Calu3 (cell line): Measurements from ENCODE around the gene SIRPD. TPM values are rescaled to one million over a fixed set of nuclear protein-coding genes. Genes with fewer than 3 reads are reported as not detected.
A peak's percentile ranks its signal among the peaks of the same experiment; 100 is the strongest.
"Not testable (repeated sequence)": the region's sequence is repeated elsewhere in the genome, so short reads cannot be mapped to it uniquely, and the experiment has no call there.

Experiments used
- BruUV-seq: library from RNA; stranded (reverse); fragments of 400-500 nt; replicated peaks from 2 replicates; lab custom pipeline; 2021; lab: Mats Ljungman, UMichigan
- CTCF ChIA-PET: fragments of 300-600 bp; sonication (Branson Sonifier 250); formaldehyde crosslinking; loops from one replicate; lab custom pipeline; 2022; ENCODE audit warnings: antibody characterized with exemption; lab: Charles Lee
- DNase-seq: peaks from one replicate; pipeline ENCODE4 v3.0.0; 2022
- H3K27ac Mint-ChIP-seq: one replicate; pipeline ENCODE4 v1.8.0; 2022; ENCODE audit warnings: mixed read lengths; ENCODE audit not compliant: unreplicated experiment
- H3K27me3 Mint-ChIP-seq: one replicate; pipeline ENCODE4 v1.8.0; 2022; ENCODE audit warnings: mixed read lengths; ENCODE audit not compliant: unreplicated experiment
- H3K36me3 Mint-ChIP-seq: one replicate; pipeline ENCODE4 v1.8.0; 2022; ENCODE audit warnings: mild to moderate bottlenecking, moderate library complexity, mixed read lengths; ENCODE audit not compliant: insufficient read depth, unreplicated experiment
- H3K4me1 Mint-ChIP-seq: one replicate; pipeline ENCODE4 v1.8.0; 2022; ENCODE audit warnings: mild to moderate bottlenecking, low read depth, mixed read lengths; ENCODE audit not compliant: unreplicated experiment
- H3K4me3 Mint-ChIP-seq: one replicate; pipeline ENCODE4 v1.8.0; 2022; ENCODE audit warnings: mild to moderate bottlenecking, low read depth, moderate library complexity, mixed read lengths; ENCODE audit not compliant: unreplicated experiment
- H3K9me3 Mint-ChIP-seq: one replicate; pipeline ENCODE4 v1.8.0; 2022; ENCODE audit warnings: low read depth, mixed read lengths; ENCODE audit not compliant: unreplicated experiment
- intact Hi-C: fragments of 100-400 bp; cut with micrococcal nuclease; formaldehyde crosslinking; loops from one replicate; pipeline ENCODE4 v1.10.0; 2022; ENCODE audit not compliant: unreplicated experiment
- total RNA-seq: library from RNA; stranded (reverse); gene quantifications from 2 replicates; pipeline ENCODE4 v1.2.3, GENCODE V29; 2022
- TF ChIP-seq, protein P1 (sequence below): fragments of 200-600 bp; IDR thresholded peaks from one replicate; pipeline ENCODE4 v1.8.0; 2022; ENCODE audit warnings: antibody characterized with exemption; ENCODE audit not compliant: unreplicated experiment

The SIRPD gene
- total RNA-seq, 1 experiment from 2014 or later = not detected

DNA sequence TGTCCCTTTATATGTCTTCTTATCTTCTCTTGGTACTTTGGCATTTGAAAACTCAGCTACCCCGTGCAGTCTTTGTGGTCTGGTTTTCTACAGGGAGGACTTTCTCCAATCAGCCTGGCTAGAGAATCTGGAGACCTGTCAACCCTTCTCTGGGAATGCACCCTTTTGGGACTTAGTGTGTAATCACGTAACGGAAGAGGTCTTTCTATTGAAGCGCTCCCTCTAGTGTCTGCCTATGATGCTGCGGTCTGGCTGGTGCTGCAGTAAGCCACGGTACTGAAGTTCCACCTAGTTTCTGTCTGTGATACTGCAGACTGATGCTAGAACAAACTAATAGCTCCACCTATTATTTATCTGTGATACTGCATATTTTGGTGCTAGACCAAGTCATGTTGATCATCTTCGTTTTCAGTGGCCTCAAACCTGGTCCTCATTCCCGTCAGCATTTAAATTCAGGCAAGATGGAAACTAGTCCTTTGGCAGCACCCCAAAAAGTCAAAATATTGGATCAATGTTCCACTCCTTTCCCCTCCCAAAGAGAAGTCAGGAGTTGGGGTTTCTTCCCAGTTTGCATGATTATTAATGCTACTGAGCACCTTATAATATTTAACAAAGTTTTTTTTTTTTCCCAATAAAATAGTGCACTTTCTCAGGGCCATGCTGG is 53.8 kb downstream of the SIRPD start:
- Mint-ChIP-seq H3K27me3 (no peaks in the 10 kb centered on the region), H3K36me3 (peaks cover 8% of the 10 kb centered on the region), H3K4me1 (peaks cover 44% of the 10 kb centered on the region), H3K4me3 (no peak overlapping the region), H3K9me3 (peaks cover 3% of the 10 kb centered on the region), H3K27ac (peak overlapping the region; percentile 41)
- intact Hi-C loops = loop anchor here (1.0 kb wide), 1 partner anchor 33 kb away; no protein-coding TSS in a partner anchor
- DNase-seq = peak; percentile 78
- BruUV-seq = no TSS peak
- TF ChIP-seq, protein P1, sequence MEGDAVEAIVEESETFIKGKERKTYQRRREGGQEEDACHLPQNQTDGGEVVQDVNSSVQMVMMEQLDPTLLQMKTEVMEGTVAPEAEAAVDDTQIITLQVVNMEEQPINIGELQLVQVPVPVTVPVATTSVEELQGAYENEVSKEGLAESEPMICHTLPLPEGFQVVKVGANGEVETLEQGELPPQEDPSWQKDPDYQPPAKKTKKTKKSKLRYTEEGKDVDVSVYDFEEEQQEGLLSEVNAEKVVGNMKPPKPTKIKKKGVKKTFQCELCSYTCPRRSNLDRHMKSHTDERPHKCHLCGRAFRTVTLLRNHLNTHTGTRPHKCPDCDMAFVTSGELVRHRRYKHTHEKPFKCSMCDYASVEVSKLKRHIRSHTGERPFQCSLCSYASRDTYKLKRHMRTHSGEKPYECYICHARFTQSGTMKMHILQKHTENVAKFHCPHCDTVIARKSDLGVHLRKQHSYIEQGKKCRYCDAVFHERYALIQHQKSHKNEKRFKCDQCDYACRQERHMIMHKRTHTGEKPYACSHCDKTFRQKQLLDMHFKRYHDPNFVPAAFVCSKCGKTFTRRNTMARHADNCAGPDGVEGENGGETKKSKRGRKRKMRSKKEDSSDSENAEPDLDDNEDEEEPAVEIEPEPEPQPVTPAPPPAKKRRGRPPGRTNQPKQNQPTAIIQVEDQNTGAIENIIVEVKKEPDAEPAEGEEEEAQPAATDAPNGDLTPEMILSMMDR = peak; percentile 91
- CTCF ChIA-PET = interaction anchor here (0.6 to 2.6 kb wide), 30 partner anchors 12 to 1122 kb away, joined by 3 to 43 read pairs (median 4); partner anchors contain the start of genes FKBP1A and NSFL1C

DNA sequence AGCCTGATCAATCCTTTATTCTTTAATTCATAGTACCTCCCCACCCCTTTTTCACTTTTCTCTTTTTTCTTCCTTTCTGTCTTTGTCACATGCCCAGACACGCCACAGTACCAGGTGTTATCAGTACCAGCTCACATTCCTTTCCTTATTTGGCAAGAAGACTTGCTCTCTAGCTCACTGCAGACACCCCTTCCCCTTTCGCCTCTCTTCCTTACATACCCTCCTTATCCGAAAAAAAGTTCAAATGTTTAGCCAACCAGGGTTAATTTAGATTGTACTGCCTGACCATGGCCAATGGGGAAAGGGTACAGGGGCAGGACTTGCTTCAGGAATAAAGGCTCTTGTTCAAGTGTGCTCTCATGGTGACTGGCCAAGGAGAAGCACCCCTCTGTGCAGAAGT is 57.0 kb downstream of the SIRPD start:
- BruUV-seq = no TSS peak
- Mint-ChIP-seq H3K4me1 (peaks cover 49% of the 10 kb centered on the region), H3K36me3 (peaks cover 8% of the 10 kb centered on the region), H3K9me3 (peaks cover 3% of the 10 kb centered on the region), H3K4me3 (peak overlapping the region; percentile 6), H3K27ac (peak overlapping the region; percentile 93), H3K27me3 (no peaks in the 10 kb centered on the region)
- CTCF ChIA-PET = interaction anchor here (0.7 to 1.3 kb wide), 3 partner anchors 11 to 27 kb away, joined by 3 to 4 read pairs (median 4); no protein-coding TSS in a partner anchor
- peak; percentile 23 for DNase-seq
- intact Hi-C loops = no loop called here
- TF ChIP-seq, protein P1 = no peak

DNA sequence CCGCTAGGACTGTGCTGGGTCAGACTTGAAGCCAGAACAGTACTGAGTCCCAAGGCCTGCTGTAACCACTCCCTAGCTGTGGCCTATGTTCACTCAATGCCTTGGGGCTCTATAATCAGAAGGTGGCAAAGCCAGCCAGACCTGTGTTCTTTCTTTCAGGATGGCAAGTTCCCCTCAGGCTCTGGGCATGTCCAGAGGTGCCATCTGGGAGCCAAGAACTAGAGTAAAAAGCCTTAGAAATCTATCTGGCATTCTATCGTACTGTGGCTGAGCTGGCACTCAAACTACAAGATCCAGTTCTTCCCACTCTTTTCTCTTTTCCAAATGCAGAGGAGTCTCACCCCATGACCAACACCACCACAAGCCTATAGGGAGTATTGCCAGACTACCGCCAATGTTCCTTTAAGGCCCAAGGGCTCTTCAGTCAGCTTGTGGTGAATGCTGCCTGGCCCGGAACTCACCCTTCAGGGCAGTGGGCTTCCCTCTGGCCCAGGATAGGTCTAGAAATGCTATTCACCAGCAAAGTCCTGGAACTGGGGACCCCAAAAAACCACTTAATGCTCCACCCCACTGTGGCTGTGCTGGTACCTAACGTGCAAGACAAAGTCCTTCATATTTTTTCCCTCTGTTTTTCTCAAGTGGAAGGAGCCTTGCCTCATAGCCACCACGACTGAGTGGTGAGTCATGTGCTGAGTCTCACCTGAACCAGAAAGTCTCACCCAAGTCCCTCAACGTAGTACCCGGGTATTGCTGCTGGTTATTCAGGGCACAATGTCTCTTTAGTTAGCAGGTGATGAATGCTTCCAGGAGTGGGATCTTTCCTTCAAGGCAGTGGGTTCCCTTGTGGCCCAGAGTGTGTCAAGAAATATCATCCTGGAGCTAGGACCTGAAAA is 57.7 kb downstream of the SIRPD start:
- BruUV-seq = TSS peak; percentile 86
- TF ChIP-seq, protein P1 = no peak
- Mint-ChIP-seq H3K27me3 (no peaks in the 10 kb centered on the region), H3K9me3 (peaks cover 3% of the 10 kb centered on the region), H3K36me3 (peaks cover 8% of the 10 kb centered on the region), H3K4me3 (peak overlapping the region; percentile 6), H3K4me1 (peaks cover 42% of the 10 kb centered on the region), H3K27ac (peak overlapping the region; percentile 93)
- intact Hi-C loops = no loop called here
- CTCF ChIA-PET = interaction anchor here (0.7 to 1.3 kb wide), 3 partner anchors 10 to 27 kb away, joined by 3 to 4 read pairs (median 4); no protein-coding TSS in a partner anchor
- peak; percentile 12 for DNase-seq

DNA sequence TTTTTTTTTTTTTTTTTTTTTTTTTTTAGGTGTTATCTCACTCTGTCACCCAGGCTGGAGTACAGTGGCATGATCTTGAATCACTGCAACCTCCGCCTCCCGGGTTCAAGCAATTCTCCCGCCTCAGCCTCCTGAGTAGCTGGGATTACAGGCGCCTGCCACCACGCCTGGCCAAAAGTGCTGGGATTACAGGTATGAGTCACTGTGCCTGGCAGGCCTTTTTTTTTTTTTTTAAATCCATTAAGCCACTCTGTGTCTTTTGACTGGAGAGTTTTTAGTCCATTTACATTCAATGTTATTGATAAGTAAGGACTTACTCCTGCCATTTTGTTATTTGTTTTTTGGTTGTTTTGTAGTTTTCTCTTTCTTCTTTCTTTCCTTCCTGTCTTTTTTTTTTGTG is 60.1 kb downstream of the SIRPD start:
- CTCF ChIA-PET = interaction anchor here (0.6 to 0.7 kb wide), 3 partner anchors 102 to 510 kb away, joined by 3 to 4 read pairs (median 3); no protein-coding TSS in a partner anchor
- DNase-seq = peak; percentile 17

More for the DNA sequence above, 60.1 kb downstream of the SIRPD start:
- H3K4me1 Mint-ChIP-seq = peaks cover 30% of the 10 kb centered on the region
- BruUV-seq, H3K9me3 Mint-ChIP-seq, H3K27me3 Mint-ChIP-seq, H3K36me3 Mint-ChIP-seq, H3K27ac Mint-ChIP-seq, intact Hi-C loops, H3K4me3 Mint-ChIP-seq: not testable (repeated sequence)
